Heart left ventricle (tissue), 13 donors: ENCODE results near the gene KIF17.

Experiments
- POLR2A ChIP-seq, 2 donors: fragments of 450-650 bp; IDR thresholded peaks; one replicate each; pipeline ENCODE4 v1.6.1; 2017; ENCODE audit warnings: antibody characterized with exemption in 2 of 2, mild to moderate bottlenecking in 2 of 2, moderate library complexity in 2 of 2
- TF ChIP-seq, protein P1 (sequence below), 12 donors: fragments of 200-600 bp; sonication (generic) in 4 of 12; IDR thresholded peaks; one replicate each; pipeline versions ENCODE4 v1.5.0 to v1.8.0; 2018 to 2022; ENCODE audit warnings: antibody characterized with exemption in 12 of 12, mild to moderate bottlenecking in 5 of 12
- donor health status: ischemic (EF 13 %, LVEDD 7.1; RV severe dilation, severe dysfunction).
- donor health status: DM: no; HTN: yes; CAD: no.
- donor health status: DM: no; HTN: no; CAD: no.
- donor health status: ischemic (EF 25% LVEDD 6.9; RV normal size, moderate dysfunction).
- donor health status: ischemic (EF 25% LVEDD 5.7; RV mildly dilated, moderate dysfunction).
- donor health status: ischemic (EF 35%, LVEDD 5.7; RV mildly dilated, moderate dysfunction).
- donor health status: nonischemic (EF 11% LVEDD 7.7; RV severe dilation, severe dysfunction).
- donor health status: DM: yes; HTN: yes; CAD: no.
- donor health status: PGD.
- donor health status: ischemic (EF 29% LVEDD 5.4; RV normal size, mild dysfunction).
- donor health status: nonischemic (EF 23%, LVEDD 6.1; RV moderate dilation, normal function).

DNA sequence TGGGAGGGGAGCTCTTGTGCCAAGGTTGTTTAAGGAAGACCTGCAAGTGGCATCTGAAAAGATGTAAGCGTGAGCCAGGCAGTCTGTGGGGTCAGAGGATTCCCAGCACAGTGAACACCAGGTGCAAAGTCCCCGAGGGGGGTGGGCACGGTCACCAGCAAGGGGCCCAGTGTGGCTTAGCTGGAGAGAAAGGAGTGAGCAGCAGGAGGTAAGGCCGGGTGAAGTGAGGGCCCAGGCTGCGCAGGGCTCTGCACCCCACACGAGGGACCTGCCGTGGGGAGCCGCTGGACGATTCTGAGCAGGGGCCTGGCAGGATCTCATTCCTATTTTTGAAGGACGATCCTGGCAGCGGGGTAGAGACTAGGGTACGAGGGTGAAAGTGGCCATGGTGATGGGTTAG, 60.8 kb downstream of the KIF17 start:
- TF ChIP-seq, protein P1, sequence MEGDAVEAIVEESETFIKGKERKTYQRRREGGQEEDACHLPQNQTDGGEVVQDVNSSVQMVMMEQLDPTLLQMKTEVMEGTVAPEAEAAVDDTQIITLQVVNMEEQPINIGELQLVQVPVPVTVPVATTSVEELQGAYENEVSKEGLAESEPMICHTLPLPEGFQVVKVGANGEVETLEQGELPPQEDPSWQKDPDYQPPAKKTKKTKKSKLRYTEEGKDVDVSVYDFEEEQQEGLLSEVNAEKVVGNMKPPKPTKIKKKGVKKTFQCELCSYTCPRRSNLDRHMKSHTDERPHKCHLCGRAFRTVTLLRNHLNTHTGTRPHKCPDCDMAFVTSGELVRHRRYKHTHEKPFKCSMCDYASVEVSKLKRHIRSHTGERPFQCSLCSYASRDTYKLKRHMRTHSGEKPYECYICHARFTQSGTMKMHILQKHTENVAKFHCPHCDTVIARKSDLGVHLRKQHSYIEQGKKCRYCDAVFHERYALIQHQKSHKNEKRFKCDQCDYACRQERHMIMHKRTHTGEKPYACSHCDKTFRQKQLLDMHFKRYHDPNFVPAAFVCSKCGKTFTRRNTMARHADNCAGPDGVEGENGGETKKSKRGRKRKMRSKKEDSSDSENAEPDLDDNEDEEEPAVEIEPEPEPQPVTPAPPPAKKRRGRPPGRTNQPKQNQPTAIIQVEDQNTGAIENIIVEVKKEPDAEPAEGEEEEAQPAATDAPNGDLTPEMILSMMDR (IDR thresholded peaks at IDR 0.05), result no peak
- TF ChIP-seq POLR2A (IDR thresholded peaks at IDR 0.05), result no peak
